ENCODE measurements around the gene CIT. TPM values are rescaled to one million over a fixed set of nuclear protein-coding genes. Genes with fewer than 3 reads are reported as not detected.

CIT gene
- total RNA-seq, 1 experiment from 2014 or later, result 58.9 TPM

DNA sequence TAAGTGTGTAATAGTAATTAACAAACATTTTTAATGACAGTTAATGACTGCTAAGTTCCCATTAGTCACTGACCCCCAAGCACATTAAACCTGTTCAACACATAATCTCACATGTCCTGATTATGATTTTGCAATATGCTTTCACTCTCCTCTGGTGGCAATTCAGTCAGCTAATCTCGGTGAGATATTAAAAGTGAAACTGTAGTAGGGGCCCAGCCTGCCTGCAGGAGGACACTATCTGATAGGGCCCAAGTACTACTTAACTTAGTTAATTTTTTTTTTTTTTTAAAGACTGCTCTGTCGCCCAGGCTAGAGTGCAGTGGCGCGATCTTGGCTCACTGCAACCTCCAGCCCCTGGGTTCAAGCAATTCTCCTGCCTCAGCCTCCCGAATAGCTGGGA lies 48.8 kb downstream of the CIT start:
- H3K9me2 ChIP-seq (replicated peaks; ENCODE audit: low read length), result no peaks in the 10 kb centered on the region
- H4K20me1 ChIP-seq (ENCODE audit: low read length), result no peaks in the 10 kb centered on the region
- H3K4me2 ChIP-seq (ENCODE audit: low read length), result no peak overlapping the region
- H3K36me3 ChIP-seq (ENCODE audit: low read depth, low read length), result peaks cover 39% of the 10 kb centered on the region
- BruUV-seq (replicated peaks), result no TSS peak
- H3K27ac ChIP-seq (ENCODE audit: low read length), result no peak overlapping the region
- ChIA-PET CTCF (interaction anchor here (0.6 kb wide), 1 partner anchor 111 kb away, joined by 4 read pairs; no protein-coding TSS in a partner anchor), POLR2A (ENCODE audit: unreplicated experiment) (no interaction called here)
- no peaks in the 10 kb centered on the region for H3K9me3 ChIP-seq (ENCODE audit: low read length)
- ATAC-seq (no peak), DNase-seq (no peak)
- no peaks in the 10 kb centered on the region for H3K79me2 ChIP-seq (ENCODE audit: low read length)
- no peak overlapping the region for H2AFZ ChIP-seq (ENCODE audit: low read length)
- intact Hi-C loops (cut with micrococcal nuclease), result no loop called here
- TF ChIP-seq, protein P1, sequence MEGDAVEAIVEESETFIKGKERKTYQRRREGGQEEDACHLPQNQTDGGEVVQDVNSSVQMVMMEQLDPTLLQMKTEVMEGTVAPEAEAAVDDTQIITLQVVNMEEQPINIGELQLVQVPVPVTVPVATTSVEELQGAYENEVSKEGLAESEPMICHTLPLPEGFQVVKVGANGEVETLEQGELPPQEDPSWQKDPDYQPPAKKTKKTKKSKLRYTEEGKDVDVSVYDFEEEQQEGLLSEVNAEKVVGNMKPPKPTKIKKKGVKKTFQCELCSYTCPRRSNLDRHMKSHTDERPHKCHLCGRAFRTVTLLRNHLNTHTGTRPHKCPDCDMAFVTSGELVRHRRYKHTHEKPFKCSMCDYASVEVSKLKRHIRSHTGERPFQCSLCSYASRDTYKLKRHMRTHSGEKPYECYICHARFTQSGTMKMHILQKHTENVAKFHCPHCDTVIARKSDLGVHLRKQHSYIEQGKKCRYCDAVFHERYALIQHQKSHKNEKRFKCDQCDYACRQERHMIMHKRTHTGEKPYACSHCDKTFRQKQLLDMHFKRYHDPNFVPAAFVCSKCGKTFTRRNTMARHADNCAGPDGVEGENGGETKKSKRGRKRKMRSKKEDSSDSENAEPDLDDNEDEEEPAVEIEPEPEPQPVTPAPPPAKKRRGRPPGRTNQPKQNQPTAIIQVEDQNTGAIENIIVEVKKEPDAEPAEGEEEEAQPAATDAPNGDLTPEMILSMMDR (conservative IDR thresholded peaks at IDR 0.05; ENCODE audit: low read depth, low read length), result no peak
- no peak for TF ChIP-seq EZH2phosphoT487 (IDR thresholded peaks at IDR 0.05; ENCODE audit: borderline replicate concordance, low read length)
- TF ChIP-seq EZH2 (IDR thresholded peaks at IDR 0.05; ENCODE audit: low read length, unreplicated experiment), result no peak
- no peak overlapping the region for H3K9ac ChIP-seq (ENCODE audit: low read length)
- H3K4me1 ChIP-seq (ENCODE audit: insufficient read depth, low read length), result no peaks in the 10 kb centered on the region
- no peak overlapping the region for H3K4me3 ChIP-seq (ENCODE audit: low read length)
- no peaks in the 10 kb centered on the region for H3K27me3 ChIP-seq (ENCODE audit: low read length)
- H3F3A ChIP-seq (ENCODE audit: low read length, unreplicated experiment), result no peaks in the 10 kb centered on the region

- Histone ChIP-seq H3K9me3 (ENCODE audit: low read length) (no peaks in the 10 kb centered on the region), H3K9me2 (replicated peaks; ENCODE audit: low read length) (no peaks in the 10 kb centered on the region), H3K79me2 (ENCODE audit: low read length) (no peaks in the 10 kb centered on the region), H3K36me3 (ENCODE audit: low read depth, low read length) (peaks cover 43% of the 10 kb centered on the region), H3F3A (ENCODE audit: low read length, unreplicated experiment) (no peaks in the 10 kb centered on the region), H3K4me3 (ENCODE audit: low read length) (no peak overlapping the region), H4K20me1 (ENCODE audit: low read length) (no peaks in the 10 kb centered on the region), H3K9ac (ENCODE audit: low read length) (no peak overlapping the region), H3K4me2 (ENCODE audit: low read length) (no peak overlapping the region), H3K27me3 (ENCODE audit: low read length) (no peaks in the 10 kb centered on the region), H2AFZ (ENCODE audit: low read length) (no peak overlapping the region), H3K4me1 (ENCODE audit: insufficient read depth, low read length) (no peaks in the 10 kb centered on the region), H3K27ac (ENCODE audit: low read length) (no peak overlapping the region)
- no peak for ATAC-seq
- TF ChIP-seq EZH2 (IDR thresholded peaks at IDR 0.05; ENCODE audit: low read length, unreplicated experiment), result no peak
- TF ChIP-seq, protein P1 (conservative IDR thresholded peaks at IDR 0.05; ENCODE audit: low read depth, low read length), result no peak
- TF ChIP-seq EZH2phosphoT487 (IDR thresholded peaks at IDR 0.05; ENCODE audit: borderline replicate concordance, low read length), result no peak
- ChIA-PET POLR2A (ENCODE audit: unreplicated experiment) (no interaction called here), CTCF (interaction anchor here (0.6 kb wide), 1 partner anchor 111 kb away, joined by 4 read pairs; no protein-coding TSS in a partner anchor)
- no TSS peak for BruUV-seq (replicated peaks)
- DNase-seq, result no peak
- intact Hi-C loops (cut with micrococcal nuclease), result no loop called here
These were observed 49.4 kb downstream of the CIT start for GRCh38 chr12:119827760-119828159.

- TF ChIP-seq EZH2phosphoT487 (IDR thresholded peaks at IDR 0.05; ENCODE audit: borderline replicate concordance, low read length) (no peak), EZH2 (IDR thresholded peaks at IDR 0.05; ENCODE audit: low read length, unreplicated experiment) (no peak)
- TF ChIP-seq, protein P1 (conservative IDR thresholded peaks at IDR 0.05; ENCODE audit: low read depth, low read length), result no peak
- H3K36me3 ChIP-seq (ENCODE audit: low read depth, low read length), result peaks cover 44% of the 10 kb centered on the region
- H3K4me3 ChIP-seq (ENCODE audit: low read length), result no peak overlapping the region
- no peaks in the 10 kb centered on the region for H3K27me3 ChIP-seq (ENCODE audit: low read length)
- H3K9me2 ChIP-seq (replicated peaks; ENCODE audit: low read length), result no peaks in the 10 kb centered on the region
- H3K4me2 ChIP-seq (ENCODE audit: low read length), result no peak overlapping the region
- H3K4me1 ChIP-seq (ENCODE audit: insufficient read depth, low read length), result no peaks in the 10 kb centered on the region
- no peaks in the 10 kb centered on the region for H4K20me1 ChIP-seq (ENCODE audit: low read length)
- BruUV-seq (replicated peaks), result no TSS peak
- DNase-seq, result no peak
- no peak for ATAC-seq
- H3K9ac ChIP-seq (ENCODE audit: low read length), result no peak overlapping the region
- peaks cover 3% of the 10 kb centered on the region for H3F3A ChIP-seq (ENCODE audit: low read length, unreplicated experiment)
- intact Hi-C loops (cut with micrococcal nuclease), result no loop called here
- H2AFZ ChIP-seq (ENCODE audit: low read length), result no peak overlapping the region
- no peak overlapping the region for H3K27ac ChIP-seq (ENCODE audit: low read length)
- ChIA-PET POLR2A (ENCODE audit: unreplicated experiment) (interaction anchor here (0.5 kb wide), 1 partner anchor 360 kb away, joined by 12 read pairs; no protein-coding TSS in a partner anchor), CTCF (no interaction called here)
- no peaks in the 10 kb centered on the region for H3K79me2 ChIP-seq (ENCODE audit: low read length)
- no peaks in the 10 kb centered on the region for H3K9me3 ChIP-seq (ENCODE audit: low read length)
These were observed 50.3 kb downstream of the CIT start for GRCh38 chr12:119826661-119827445.
